Measurements from ENCODE around the gene VEGFA. TPM values are rescaled to one million over a fixed set of nuclear protein-coding genes. Genes with fewer than 3 reads are reported as not detected.

The VEGFA gene
- total and polyA plus RNA-seq, 2 of the 8 experiments (the other 6 are each of a cell fraction or from before 2014, with no cell fraction given) = 42.2 to 58.5 TPM

DNA sequence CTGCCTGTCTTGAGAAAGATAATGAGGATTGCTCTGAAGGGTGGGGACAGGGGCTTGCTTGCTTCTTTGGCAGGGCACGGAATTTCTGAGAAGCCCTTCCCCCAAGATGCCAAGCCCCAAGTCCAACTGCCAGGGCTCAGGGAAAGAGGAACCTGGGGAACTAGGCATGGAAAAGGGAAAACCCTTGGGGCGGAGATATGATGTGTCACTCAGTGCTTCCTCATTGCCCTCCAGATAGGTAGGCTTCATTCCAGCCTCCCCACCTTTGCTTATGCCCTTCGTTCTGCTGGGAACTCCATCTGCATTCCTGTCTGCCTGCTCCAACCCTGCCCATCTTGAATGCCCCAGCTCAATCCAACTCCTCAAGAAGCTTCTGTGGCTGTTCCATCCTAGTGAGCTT is 61.2 kb downstream of the VEGFA start:
- Histone ChIP-seq H3K4ac (replicated peaks; ENCODE audit: insufficient read length, low read depth, low read length) (no peak overlapping the region), H3K9me3 (ENCODE audit: insufficient read depth in 2 of 2, low read depth in 1 of 2, low read length in 1 of 2) (no peaks in the 10 kb centered on the region), H3K4me3 (ENCODE audit: extremely low read depth in 1 of 4, insufficient read depth in 2 of 4, low read depth in 3 of 4, low read length in 4 of 4) (no peak overlapping the region), H2AK5ac (ENCODE audit: low read depth, low read length) (no peak overlapping the region), H3K4me1 (replicated peaks in 1 of 4; ENCODE audit: control insufficient read depth in 3 of 4, insufficient read depth in 4 of 4, low read length in 3 of 4) (peaks cover 0 to 3% (median under 1%) of the 10 kb centered on the region in 4 experiments; a peak in 2 of 7 replicates), H4K91ac (replicated peaks; ENCODE audit: insufficient read length, low read length) (no peak overlapping the region), H2BK15ac (ENCODE audit: low read length) (no peak overlapping the region), H3K23me2 (ENCODE audit: low read depth, low read length) (no peaks in the 10 kb centered on the region), H4K20me1 (replicated peaks in 1 of 2; ENCODE audit: control insufficient read depth in 1 of 2, insufficient read depth in 2 of 2, low read length in 2 of 2) (no peaks in the 10 kb centered on the region), H2BK5ac (ENCODE audit: low read depth, low read length) (no peak overlapping the region), H3K79me2 (ENCODE audit: control insufficient read depth in 1 of 2, insufficient read depth in 2 of 2, low read length in 2 of 2) (no peaks in the 10 kb centered on the region), H2BK20ac (ENCODE audit: low read length) (no peak overlapping the region), H4K5ac (ENCODE audit: insufficient read length, low read depth, low read length) (no peak overlapping the region), H2AFZ (ENCODE audit: low read length) (no peak overlapping the region), H3K36me3 (ENCODE audit: control insufficient read depth in 2 of 4, insufficient read depth in 4 of 4, low read length in 3 of 4) (no peaks in the 10 kb centered on the region), H4K8ac (ENCODE audit: extremely low read depth, insufficient read depth, low read length) (no peak overlapping the region), H3K23ac (ENCODE audit: insufficient read length) (no peak overlapping the region), H3K18ac (ENCODE audit: extremely low read depth, low read length) (no peak overlapping the region; the same call in 1 of the 2 replicates), H2BK120ac (replicated peaks; ENCODE audit: low read depth, low read length) (no peak overlapping the region), H3K27ac (ENCODE audit: low read depth, low read length) (no peak overlapping the region), H3K27me3 (replicated peaks in 1 of 4; ENCODE audit: control insufficient read depth in 3 of 4, extremely low read depth in 1 of 4, insufficient read depth in 3 of 4, low read length in 3 of 4) (no peaks in the 10 kb centered on the region), H2BK12ac (ENCODE audit: low read depth, low read length) (no peak overlapping the region), H3K79me1 (ENCODE audit: low read depth, low read length) (no peaks in the 10 kb centered on the region), H3K56ac (replicated peaks; ENCODE audit: insufficient read length, low read depth, low read length) (no peak overlapping the region), H3K9ac (replicated peaks in 1 of 4; ENCODE audit: extremely low read depth in 1 of 4, low read depth in 3 of 4, low read length in 3 of 4) (no peak overlapping the region), H3K4me2 (ENCODE audit: insufficient read depth in 1 of 2, low read depth in 2 of 2, low read length in 2 of 2) (no peak overlapping the region), H3K14ac (ENCODE audit: insufficient read length) (no peak overlapping the region)
- ChIA-PET POLR2A (ENCODE audit: partially characterized antibody) (no interaction called here), CTCF (ENCODE audit: partially characterized antibody) (interaction anchor here (1.1 to 3.8 kb wide), 5 partner anchors 10 to 120 kb away, joined by 3 to 17 read pairs (median 3); no protein-coding TSS in a partner anchor)
- FAIRE-seq (no peak), DNase-seq (ENCODE audit: low read depth in 1 of 2, low spot score in 2 of 2) (no peak)
- TF ChIP-seq RAD21 (IDR thresholded peaks at IDR 0.05 in 1 of 2, conservative IDR thresholded peaks at IDR 0.05 in 1 of 2; ENCODE audit: low read depth in 2 of 2, low read length in 2 of 2) (no peak), SIX5 (IDR thresholded peaks at IDR 0.05; ENCODE audit: low read depth, low read length) (no peak)
- TF ChIP-seq, protein P1, sequence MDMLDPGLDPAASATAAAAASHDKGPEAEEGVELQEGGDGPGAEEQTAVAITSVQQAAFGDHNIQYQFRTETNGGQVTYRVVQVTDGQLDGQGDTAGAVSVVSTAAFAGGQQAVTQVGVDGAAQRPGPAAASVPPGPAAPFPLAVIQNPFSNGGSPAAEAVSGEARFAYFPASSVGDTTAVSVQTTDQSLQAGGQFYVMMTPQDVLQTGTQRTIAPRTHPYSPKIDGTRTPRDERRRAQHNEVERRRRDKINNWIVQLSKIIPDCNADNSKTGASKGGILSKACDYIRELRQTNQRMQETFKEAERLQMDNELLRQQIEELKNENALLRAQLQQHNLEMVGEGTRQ (IDR thresholded peaks at IDR 0.05; ENCODE audit: low read length) = no peak
- TF ChIP-seq, protein P2, sequence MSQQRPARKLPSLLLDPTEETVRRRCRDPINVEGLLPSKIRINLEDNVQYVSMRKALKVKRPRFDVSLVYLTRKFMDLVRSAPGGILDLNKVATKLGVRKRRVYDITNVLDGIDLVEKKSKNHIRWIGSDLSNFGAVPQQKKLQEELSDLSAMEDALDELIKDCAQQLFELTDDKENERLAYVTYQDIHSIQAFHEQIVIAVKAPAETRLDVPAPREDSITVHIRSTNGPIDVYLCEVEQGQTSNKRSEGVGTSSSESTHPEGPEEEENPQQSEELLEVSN (IDR thresholded peaks at IDR 0.05) = no peak
- 78% methylated on average over 3 of the region's 3 CpGs; no CpG with 5 or more reads in 1 of the 2 experiments for WGBS, 2 experiments (ENCODE audit: extremely low coverage in 1 of 2, insufficient coverage in 1 of 2, insufficient read length in 1 of 2, insufficient replicate concordance in 2 of 2, low coverage in 1 of 2, low lambda C conversion rate in 2 of 2, missing lambda C conversion rate in 1 of 2)
